ENCODE measurements around the gene FARS2. TPM values are rescaled to one million over a fixed set of nuclear protein-coding genes. Genes with fewer than 3 reads are reported as not detected.

The FARS2 gene
- total and polyA plus RNA-seq, 11 donors, result 11.4 to 24.6 (median 20.5) TPM

DNA sequence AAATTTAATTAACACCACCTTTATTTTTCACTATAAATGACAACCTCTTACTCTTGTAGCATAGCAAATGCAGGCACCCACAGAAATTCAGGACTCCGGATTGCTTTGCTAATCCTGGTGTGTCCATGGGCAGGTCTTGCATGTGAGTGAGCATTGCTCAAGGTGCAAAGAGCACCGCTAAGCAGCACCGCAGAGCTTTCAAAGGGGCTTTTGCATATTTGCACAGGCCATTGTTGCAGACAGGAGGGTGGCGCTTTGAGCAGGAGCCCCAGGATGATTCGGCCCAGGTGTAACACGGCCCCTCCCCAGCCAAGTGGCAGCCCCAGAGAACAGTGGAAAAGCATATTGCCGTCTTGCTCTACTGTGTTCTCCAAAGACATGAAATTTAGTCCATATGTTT, 452.2 kb downstream of the FARS2 start:
- no peak overlapping the region for H3K27ac ChIP-seq
- TF ChIP-seq, protein P1, sequence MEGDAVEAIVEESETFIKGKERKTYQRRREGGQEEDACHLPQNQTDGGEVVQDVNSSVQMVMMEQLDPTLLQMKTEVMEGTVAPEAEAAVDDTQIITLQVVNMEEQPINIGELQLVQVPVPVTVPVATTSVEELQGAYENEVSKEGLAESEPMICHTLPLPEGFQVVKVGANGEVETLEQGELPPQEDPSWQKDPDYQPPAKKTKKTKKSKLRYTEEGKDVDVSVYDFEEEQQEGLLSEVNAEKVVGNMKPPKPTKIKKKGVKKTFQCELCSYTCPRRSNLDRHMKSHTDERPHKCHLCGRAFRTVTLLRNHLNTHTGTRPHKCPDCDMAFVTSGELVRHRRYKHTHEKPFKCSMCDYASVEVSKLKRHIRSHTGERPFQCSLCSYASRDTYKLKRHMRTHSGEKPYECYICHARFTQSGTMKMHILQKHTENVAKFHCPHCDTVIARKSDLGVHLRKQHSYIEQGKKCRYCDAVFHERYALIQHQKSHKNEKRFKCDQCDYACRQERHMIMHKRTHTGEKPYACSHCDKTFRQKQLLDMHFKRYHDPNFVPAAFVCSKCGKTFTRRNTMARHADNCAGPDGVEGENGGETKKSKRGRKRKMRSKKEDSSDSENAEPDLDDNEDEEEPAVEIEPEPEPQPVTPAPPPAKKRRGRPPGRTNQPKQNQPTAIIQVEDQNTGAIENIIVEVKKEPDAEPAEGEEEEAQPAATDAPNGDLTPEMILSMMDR (IDR thresholded peaks at IDR 0.05), result no peak
- TF ChIP-seq POLR2A (IDR thresholded peaks at IDR 0.05), result no peak
- intact Hi-C loops (cut with DNase I), result no loop called here
- WGBS, 4 donors, result 79 to 88% (median 84%) methylated on average over 7 of the region's 7 CpGs
- ATAC-seq (no peak), DNase-seq (no peak)
- peaks cover 0 to 3% (median 0%) of the 10 kb centered on the region in 12 donors for H3K4me1 ChIP-seq
- no peaks in the 10 kb centered on the region for H3K36me3 ChIP-seq
- H3K4me3 ChIP-seq, result no peak overlapping the region
- no peaks in the 10 kb centered on the region for H3K27me3 ChIP-seq
- peaks cover 0 to 25% (median 3%) of the 10 kb centered on the region in 12 donors for H3K9me3 ChIP-seq

DNA sequence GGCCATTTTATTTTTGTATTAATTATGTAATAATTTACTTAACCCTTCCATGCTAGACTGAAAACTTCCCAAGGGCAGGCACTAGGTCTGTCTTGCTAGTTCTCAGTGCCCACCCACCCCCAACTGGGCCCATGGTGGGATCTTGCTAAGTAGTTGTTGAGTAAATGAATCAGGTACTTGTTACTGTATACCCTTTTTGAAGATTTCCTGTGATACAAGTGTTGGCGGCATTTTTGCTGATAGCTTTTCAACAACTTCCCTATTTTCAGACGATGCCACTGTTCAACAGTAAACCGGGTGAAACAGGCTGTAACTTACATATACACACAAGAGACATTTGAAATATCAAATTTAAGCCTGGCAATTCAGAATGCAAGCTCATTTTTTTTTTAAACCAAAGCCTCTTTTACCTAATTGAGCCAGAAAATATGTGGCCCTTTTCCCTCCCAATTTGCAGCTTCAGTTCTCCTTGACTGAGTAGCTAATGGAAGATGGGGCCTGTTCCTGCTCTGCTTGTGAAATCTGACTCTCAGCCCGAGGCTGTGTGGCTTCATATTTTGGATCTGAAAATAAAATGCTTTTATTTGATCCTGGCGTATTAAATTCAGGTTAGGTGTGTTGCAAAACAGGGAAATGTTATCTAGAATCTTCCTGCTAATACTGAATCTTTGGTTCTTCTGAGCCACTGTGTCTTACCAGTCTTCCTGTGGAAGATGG, 457.1 kb downstream of the FARS2 start:
- no peak for ATAC-seq
- Histone ChIP-seq H3K4me1 (peaks cover 0 to 14% (median 0%) of the 10 kb centered on the region in 12 donors), H3K36me3 (no peaks in the 10 kb centered on the region), H3K27me3 (no peaks in the 10 kb centered on the region), H3K27ac (peak overlapping the region in 1 of 12 donors; percentile 37), H3K9me3 (peaks cover 0 to 25% (median 3%) of the 10 kb centered on the region in 12 donors), H3K4me3 (no peak overlapping the region)
- no peak for DNase-seq
- intact Hi-C loops (cut with DNase I), result no loop called here
- 78 to 86% (median 80%) methylated on average over 5 of the region's 5 CpGs for WGBS, 4 donors
- TF ChIP-seq, protein P1 (IDR thresholded peaks at IDR 0.05), result no peak
- no peak for TF ChIP-seq POLR2A (IDR thresholded peaks at IDR 0.05)

DNA sequence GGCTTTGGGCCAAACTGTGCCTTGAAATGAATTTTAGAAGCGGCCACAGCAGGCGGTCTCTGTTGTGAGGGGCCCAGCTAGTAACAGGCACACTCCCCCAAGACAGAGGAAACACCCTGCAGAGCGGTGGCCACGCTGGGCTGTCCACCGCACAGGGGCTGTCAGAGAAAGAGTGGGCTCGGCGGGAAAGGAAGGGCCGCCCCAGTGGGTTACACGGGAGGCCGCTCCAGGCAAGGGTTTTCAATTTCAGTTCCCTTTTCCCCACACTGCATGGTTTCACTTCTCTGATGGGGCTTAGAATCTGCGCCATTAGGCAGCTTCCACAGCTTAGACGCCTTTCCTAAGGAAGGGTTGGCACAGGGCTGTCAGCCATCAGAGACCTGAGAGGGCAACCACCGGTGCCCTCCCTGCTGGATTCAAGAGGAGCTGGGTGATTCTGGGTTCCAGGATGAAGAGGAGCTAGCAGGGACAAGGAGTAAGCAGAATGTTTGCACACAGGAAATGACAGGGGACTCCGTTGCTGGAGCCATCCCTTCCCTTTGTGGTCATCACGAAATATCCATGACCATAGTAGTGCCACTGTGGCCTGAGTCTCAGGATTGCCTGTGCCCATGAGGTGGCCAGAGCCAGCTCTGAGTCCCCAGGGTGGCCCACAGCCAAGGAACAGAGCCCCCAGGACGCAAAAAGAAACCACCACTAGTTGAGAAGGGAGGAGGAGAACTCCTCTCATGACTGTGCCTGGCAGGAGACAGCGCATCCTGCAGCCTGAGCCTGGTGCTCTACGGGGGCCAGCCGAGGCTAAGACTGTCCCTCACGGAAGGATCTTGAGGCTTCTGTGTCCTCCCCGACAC, 462.8 kb downstream of the FARS2 start:
- peaks cover 0 to 18% (median 0%) of the 10 kb centered on the region in 12 donors for H3K4me1 ChIP-seq
- H3K9me3 ChIP-seq, result no peaks in the 10 kb centered on the region
- intact Hi-C loops (cut with DNase I), result no loop called here
- WGBS, 4 donors, result 66 to 83% (median 76%) methylated on average over 21 of the region's 21 CpGs
- TF ChIP-seq, protein P1 (IDR thresholded peaks at IDR 0.05), result no peak
- no peak for TF ChIP-seq POLR2A (IDR thresholded peaks at IDR 0.05)
- peak in 4 of 5 donors; percentile 34 to 56 (median 44) for DNase-seq
- peak overlapping the region in 3 of 12 donors; percentile 39 to 80 (median 54) for H3K27ac ChIP-seq
- H3K36me3 ChIP-seq, result no peaks in the 10 kb centered on the region
- H3K27me3 ChIP-seq, result no peaks in the 10 kb centered on the region
- no peak overlapping the region for H3K4me3 ChIP-seq
- ATAC-seq, result peak; percentile 53 to 84 (median 78)

DNA sequence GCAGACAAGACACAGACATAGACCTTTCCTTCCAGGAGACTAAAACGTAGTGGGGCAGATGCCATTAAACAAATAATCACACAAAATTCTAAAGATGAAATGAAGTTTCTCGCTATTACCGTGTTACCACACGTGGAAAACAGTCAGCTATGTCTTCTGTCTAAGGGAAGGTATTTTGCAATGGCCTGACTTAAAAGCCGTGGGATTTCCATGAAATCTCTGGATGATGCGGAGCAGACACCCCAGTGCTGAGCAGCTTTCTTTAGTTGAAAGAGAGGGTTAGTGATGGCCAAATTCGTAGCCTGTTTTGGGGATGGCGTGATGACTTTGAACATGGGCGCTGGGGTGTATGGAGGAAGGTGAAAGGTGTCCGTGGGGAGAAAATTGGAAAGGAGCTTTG, 463.6 kb downstream of the FARS2 start:
- H3K27ac ChIP-seq, result peak overlapping the region in 1 of 12 donors; percentile 80
- H3K9me3 ChIP-seq, result no peaks in the 10 kb centered on the region
- DNase-seq (no peak), ATAC-seq (no peak)
- WGBS, 4 donors, result 95 to 97% (median 96%) methylated on average over 10 of the region's 10 CpGs
- H3K27me3 ChIP-seq, result no peaks in the 10 kb centered on the region
- H3K4me1 ChIP-seq, result peaks cover 0 to 18% (median 0%) of the 10 kb centered on the region in 12 donors
- intact Hi-C loops (cut with DNase I), result no loop called here
- TF ChIP-seq, protein P1 (IDR thresholded peaks at IDR 0.05), result no peak
- no peak for TF ChIP-seq POLR2A (IDR thresholded peaks at IDR 0.05)
- no peak overlapping the region for H3K4me3 ChIP-seq
- no peaks in the 10 kb centered on the region for H3K36me3 ChIP-seq
